Measurements from ENCODE around the gene SFTPB. TPM values are rescaled to one million over a fixed set of nuclear protein-coding genes. Genes with fewer than 3 reads are reported as not detected.

The SFTPB gene
- polyA plus RNA-seq, 2 donors: 0.77 to 1.9 TPM

DNA sequence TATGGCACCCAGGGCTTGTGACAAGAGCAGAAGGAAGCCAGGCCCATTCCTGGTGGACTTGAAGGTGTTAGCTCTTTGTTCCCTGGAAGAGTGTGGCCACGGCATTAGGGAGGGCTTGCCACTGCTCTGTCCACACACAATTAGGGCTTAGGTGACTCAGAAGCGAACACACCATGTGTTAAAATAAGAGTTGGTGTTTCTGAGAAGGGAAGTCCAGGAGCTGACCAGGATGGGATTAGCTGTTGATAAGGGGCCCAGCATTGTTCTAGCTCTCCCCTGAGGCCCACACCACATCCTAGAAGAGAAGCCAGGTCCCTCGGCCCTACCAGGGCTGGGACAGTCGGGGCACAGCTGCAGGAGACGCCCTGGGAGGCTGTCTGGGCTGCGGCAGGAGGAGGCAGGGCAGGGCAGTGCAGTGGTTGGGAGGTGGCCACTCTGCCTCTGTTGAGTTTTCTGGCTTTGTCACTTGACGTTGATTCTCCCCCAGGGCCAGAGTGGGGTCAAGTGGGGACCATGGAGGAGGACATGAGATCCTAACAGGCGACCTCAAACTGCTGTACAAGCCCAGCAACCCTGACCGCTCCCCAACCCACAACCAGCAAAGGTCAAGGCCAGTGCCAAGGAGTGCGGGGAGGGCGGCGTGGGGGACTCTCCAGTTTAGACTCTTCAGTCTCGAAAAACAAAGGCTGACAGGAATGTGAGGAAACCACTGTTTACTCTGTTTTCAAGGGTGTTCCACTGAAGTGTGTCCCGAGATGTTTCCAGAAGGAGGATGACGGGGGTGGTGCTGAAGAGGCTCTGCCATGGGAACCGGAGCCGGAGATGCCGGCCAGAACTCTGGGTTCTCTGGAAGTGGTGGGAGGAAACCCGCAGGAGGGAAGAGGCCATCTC is 42.9 kb upstream of the SFTPB start:
- Histone ChIP-seq H3K4me1 (ENCODE audit: control insufficient read depth in 2 of 2, insufficient read depth in 2 of 2, low read length in 1 of 2) (peaks cover 3 to 7% of the 10 kb centered on the region in 2 donors), H3K9me3 (ENCODE audit: control insufficient read depth in 2 of 2, insufficient read depth in 1 of 2, low read depth in 1 of 2, low read length in 1 of 2) (no peaks in the 10 kb centered on the region)
- WGBS, 2 donors: 72 to 74% methylated on average over 19 of the region's 19 CpGs

DNA sequence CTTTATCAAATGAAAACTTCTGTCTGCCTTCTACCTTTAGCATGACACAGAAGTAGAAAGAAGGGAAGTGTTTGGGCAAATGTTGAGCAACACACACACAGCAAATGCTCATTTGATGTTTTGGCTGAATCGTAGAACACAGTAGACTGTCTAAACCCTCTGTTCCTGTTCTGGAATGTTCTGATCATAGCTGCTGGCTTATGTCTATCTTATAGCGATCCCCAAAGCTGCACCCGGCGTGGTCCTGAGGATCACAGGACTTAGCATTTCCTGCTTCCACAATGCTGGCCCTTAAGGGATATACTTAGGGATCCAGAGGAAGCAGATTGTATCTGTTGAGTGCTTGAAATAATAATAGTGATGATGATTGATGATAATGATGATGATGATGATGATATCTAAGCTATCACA is 41.4 kb upstream of the SFTPB start:
- WGBS, 2 donors: 58 to 67% methylated on average over 4 of the region's 4 CpGs
- H3K9me3 ChIP-seq (ENCODE audit: control insufficient read depth in 2 of 2, insufficient read depth in 1 of 2, low read depth in 1 of 2, low read length in 1 of 2): no peaks in the 10 kb centered on the region

More for the DNA sequence above, 42.9 kb upstream of the SFTPB start:
- Histone ChIP-seq H3K27me3 (ENCODE audit: control insufficient read depth in 1 of 2, insufficient read depth in 2 of 2, low read length in 2 of 2) (no peaks in the 10 kb centered on the region), H3K36me3 (ENCODE audit: control insufficient read depth in 2 of 2, insufficient read depth in 2 of 2, low read length in 1 of 2) (no peaks in the 10 kb centered on the region), H3K27ac (ENCODE audit: low read depth in 2 of 2, low read length in 1 of 2) (peak overlapping the region; percentile 33 to 67), H3K4me3 (ENCODE audit: low read depth in 1 of 2, low read length in 2 of 2) (no peak overlapping the region)

DNA sequence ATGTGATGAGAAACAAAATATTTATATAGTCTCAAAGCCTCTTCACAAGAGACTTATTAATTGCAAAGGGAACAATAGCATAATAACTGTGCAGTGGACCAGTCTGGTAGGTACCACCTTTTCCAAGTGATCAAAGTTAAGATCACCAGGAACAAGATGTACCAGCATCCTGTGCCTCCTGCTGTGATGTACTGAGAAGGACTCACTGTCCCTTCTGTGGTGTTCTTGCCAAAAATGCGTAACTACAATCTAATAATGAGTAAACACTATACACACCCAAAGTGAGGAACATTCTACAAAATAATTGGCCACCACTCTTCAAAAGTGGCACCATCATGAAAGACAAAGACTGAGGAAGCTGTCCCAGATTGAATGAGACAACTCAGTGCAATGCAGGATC is 40.6 kb upstream of the SFTPB start:
- Histone ChIP-seq H3K9me3 (ENCODE audit: control insufficient read depth in 2 of 2, insufficient read depth in 1 of 2, low read depth in 1 of 2, low read length in 1 of 2) (no peaks in the 10 kb centered on the region), H3K27me3 (ENCODE audit: control insufficient read depth in 1 of 2, insufficient read depth in 2 of 2, low read length in 2 of 2) (no peaks in the 10 kb centered on the region), H3K4me1 (ENCODE audit: control insufficient read depth in 2 of 2, insufficient read depth in 2 of 2, low read length in 1 of 2) (peaks cover 3 to 7% of the 10 kb centered on the region in 2 donors), H3K36me3 (ENCODE audit: control insufficient read depth in 2 of 2, insufficient read depth in 2 of 2, low read length in 1 of 2) (no peaks in the 10 kb centered on the region), H3K4me3 (ENCODE audit: low read depth in 1 of 2, low read length in 2 of 2) (no peak overlapping the region), H3K27ac (ENCODE audit: low read depth in 2 of 2, low read length in 1 of 2) (no peak overlapping the region)
- 56 to 57% methylated on average over 1 of the region's 1 CpG for WGBS, 2 donors

More for the DNA sequence above, 41.4 kb upstream of the SFTPB start:
- peaks cover 6 to 7% of the 10 kb centered on the region in 2 donors for H3K4me1 ChIP-seq (ENCODE audit: control insufficient read depth in 2 of 2, insufficient read depth in 2 of 2, low read length in 1 of 2)
- no peak overlapping the region for H3K4me3 ChIP-seq (ENCODE audit: low read depth in 1 of 2, low read length in 2 of 2)
- H3K27me3 ChIP-seq (ENCODE audit: control insufficient read depth in 1 of 2, insufficient read depth in 2 of 2, low read length in 2 of 2): no peaks in the 10 kb centered on the region
- H3K27ac ChIP-seq (ENCODE audit: low read depth in 2 of 2, low read length in 1 of 2): no peak overlapping the region
- H3K36me3 ChIP-seq (ENCODE audit: control insufficient read depth in 2 of 2, insufficient read depth in 2 of 2, low read length in 1 of 2): no peaks in the 10 kb centered on the region

DNA sequence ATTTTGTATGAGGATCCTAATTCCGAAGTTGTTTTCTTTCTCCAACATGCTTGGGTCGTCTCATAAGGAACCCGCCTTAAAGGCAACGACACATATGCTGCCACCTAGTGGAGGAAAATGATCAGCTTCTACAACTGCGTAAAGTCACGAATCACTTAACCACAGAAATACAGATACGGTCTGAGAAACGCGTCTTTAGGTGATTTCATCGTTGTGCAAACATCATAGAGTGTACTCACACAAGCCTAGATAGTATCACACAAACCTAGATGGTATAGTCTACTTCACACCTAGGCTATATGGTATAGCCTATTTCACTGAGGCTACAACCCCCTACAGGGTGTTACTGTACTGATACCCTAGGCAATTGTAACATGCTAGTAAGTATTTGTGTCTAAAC is 39.3 kb upstream of the SFTPB start:
- 1% methylated on average over 10 of the region's 10 CpGs for WGBS, 2 donors
- no peak overlapping the region for H3K27ac ChIP-seq (ENCODE audit: low read depth in 2 of 2, low read length in 1 of 2)
- no peaks in the 10 kb centered on the region for H3K36me3 ChIP-seq (ENCODE audit: control insufficient read depth in 2 of 2, insufficient read depth in 2 of 2, low read length in 1 of 2)
- H3K9me3 ChIP-seq (ENCODE audit: control insufficient read depth in 2 of 2, insufficient read depth in 1 of 2, low read depth in 1 of 2, low read length in 1 of 2): no peaks in the 10 kb centered on the region
- H3K4me3 ChIP-seq (ENCODE audit: low read depth in 1 of 2, low read length in 2 of 2): no peak overlapping the region
- peaks cover 3 to 7% of the 10 kb centered on the region in 2 donors for H3K4me1 ChIP-seq (ENCODE audit: control insufficient read depth in 2 of 2, insufficient read depth in 2 of 2, low read length in 1 of 2)
- H3K27me3 ChIP-seq (ENCODE audit: control insufficient read depth in 1 of 2, insufficient read depth in 2 of 2, low read length in 2 of 2): no peaks in the 10 kb centered on the region

DNA sequence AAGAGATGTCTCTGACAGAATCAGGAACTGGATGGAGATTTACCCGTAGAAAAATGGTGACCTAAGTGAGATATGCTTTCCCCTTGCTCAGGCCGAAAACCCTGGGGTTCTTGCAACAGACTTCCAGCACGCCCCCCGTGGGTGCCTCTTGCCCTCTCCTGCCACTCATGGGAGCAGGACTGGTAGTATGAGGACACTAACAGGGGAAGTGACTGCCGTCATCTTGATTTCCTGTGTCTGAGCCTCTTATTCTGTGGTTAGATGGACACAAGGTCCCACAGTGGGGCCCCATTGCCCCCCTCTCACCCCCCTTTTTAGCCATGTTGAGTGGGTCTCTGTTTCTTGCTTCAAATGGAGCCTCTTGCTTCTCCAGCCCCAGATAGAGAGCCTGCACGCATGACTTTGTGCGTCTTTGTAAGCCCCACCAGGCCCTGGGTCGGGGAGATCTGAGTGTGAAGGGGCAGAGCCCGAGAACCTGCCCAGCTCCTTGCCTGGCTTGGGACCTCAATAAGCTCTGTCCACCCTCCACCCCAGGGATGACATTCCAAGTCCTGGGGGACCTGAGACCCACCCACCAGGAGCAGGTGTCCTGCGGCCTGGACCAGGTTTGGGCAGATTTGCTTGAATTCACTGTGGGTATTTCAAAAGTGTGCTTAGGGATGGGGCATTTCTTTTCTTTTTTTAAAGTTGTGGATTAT is 38.7 kb upstream of the SFTPB start:
- no peaks in the 10 kb centered on the region for H3K36me3 ChIP-seq (ENCODE audit: control insufficient read depth in 2 of 2, insufficient read depth in 2 of 2, low read length in 1 of 2)
- peaks cover 3 to 7% of the 10 kb centered on the region in 2 donors for H3K4me1 ChIP-seq (ENCODE audit: control insufficient read depth in 2 of 2, insufficient read depth in 2 of 2, low read length in 1 of 2)
- 80 to 88% methylated on average over 10 of the region's 10 CpGs for WGBS, 2 donors
- no peaks in the 10 kb centered on the region for H3K9me3 ChIP-seq (ENCODE audit: control insufficient read depth in 2 of 2, insufficient read depth in 1 of 2, low read depth in 1 of 2, low read length in 1 of 2)
- peak overlapping the region in 1 of 2 donors; percentile 42 for H3K27ac ChIP-seq (ENCODE audit: low read depth in 2 of 2, low read length in 1 of 2)
- H3K27me3 ChIP-seq (ENCODE audit: control insufficient read depth in 1 of 2, insufficient read depth in 2 of 2, low read length in 2 of 2): no peaks in the 10 kb centered on the region
- no peak overlapping the region for H3K4me3 ChIP-seq (ENCODE audit: low read depth in 1 of 2, low read length in 2 of 2)

DNA sequence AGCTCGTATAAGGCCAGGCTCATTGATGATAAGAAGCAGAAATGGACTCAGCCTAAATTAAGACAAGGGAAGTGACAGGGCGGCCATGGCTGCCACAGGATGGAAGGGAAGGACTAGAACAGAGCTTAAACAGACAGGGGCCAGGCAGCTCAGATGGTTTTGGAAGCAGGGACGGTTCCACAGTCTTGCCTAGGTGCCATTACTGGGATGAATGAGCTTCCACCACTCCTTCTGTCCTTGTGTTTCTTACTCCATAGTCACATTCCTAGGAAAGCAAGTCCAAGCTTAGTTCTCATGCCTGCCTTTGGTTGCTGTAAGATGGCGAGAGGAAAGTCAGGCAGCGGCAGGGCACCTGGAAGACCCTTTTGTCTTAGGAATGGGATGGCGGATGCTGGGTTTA is 38.1 kb upstream of the SFTPB start:
- H3K4me3 ChIP-seq (ENCODE audit: low read depth in 1 of 2, low read length in 2 of 2): no peak overlapping the region
- no peaks in the 10 kb centered on the region for H3K9me3 ChIP-seq (ENCODE audit: control insufficient read depth in 2 of 2, insufficient read depth in 1 of 2, low read depth in 1 of 2, low read length in 1 of 2)
- peak overlapping the region; percentile 42 for H3K27ac ChIP-seq (ENCODE audit: low read depth in 2 of 2, low read length in 1 of 2)
- no peaks in the 10 kb centered on the region for H3K27me3 ChIP-seq (ENCODE audit: control insufficient read depth in 1 of 2, insufficient read depth in 2 of 2, low read length in 2 of 2)
- H3K36me3 ChIP-seq (ENCODE audit: control insufficient read depth in 2 of 2, insufficient read depth in 2 of 2, low read length in 1 of 2): no peaks in the 10 kb centered on the region
- 83 to 90% methylated on average over 6 of the region's 6 CpGs for WGBS, 2 donors
- H3K4me1 ChIP-seq (ENCODE audit: control insufficient read depth in 2 of 2, insufficient read depth in 2 of 2, low read length in 1 of 2): peaks cover 3 to 7% of the 10 kb centered on the region in 2 donors

DNA sequence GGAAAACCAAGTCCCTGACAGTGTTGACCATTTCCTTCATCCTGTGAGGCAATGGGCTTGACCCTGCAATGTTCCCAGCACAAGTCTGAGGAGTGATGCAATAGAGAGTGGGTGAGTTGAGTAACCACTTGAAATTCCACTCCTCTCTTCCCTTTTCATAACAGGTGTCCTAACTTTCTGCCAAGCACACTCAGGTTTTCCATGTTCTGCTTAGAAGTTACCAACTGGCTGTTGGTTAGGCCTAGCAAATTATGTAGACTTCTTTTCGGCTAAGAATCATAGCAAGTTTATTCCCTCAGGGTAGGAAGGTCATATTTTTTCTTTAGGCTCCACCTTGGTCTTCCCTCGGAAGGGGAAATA is 37.7 kb upstream of the SFTPB start:
- Histone ChIP-seq H3K4me1 (ENCODE audit: control insufficient read depth in 2 of 2, insufficient read depth in 2 of 2, low read length in 1 of 2) (peaks cover 3 to 7% of the 10 kb centered on the region in 2 donors), H3K9me3 (ENCODE audit: control insufficient read depth in 2 of 2, insufficient read depth in 1 of 2, low read depth in 1 of 2, low read length in 1 of 2) (no peaks in the 10 kb centered on the region), H3K27me3 (ENCODE audit: control insufficient read depth in 1 of 2, insufficient read depth in 2 of 2, low read length in 2 of 2) (no peaks in the 10 kb centered on the region), H3K4me3 (ENCODE audit: low read depth in 1 of 2, low read length in 2 of 2) (no peak overlapping the region), H3K27ac (ENCODE audit: low read depth in 2 of 2, low read length in 1 of 2) (peak overlapping the region; percentile 42), H3K36me3 (ENCODE audit: control insufficient read depth in 2 of 2, insufficient read depth in 2 of 2, low read length in 1 of 2) (no peaks in the 10 kb centered on the region)
- WGBS, 2 donors: 67 to 72% methylated on average over 2 of the region's 2 CpGs

DNA sequence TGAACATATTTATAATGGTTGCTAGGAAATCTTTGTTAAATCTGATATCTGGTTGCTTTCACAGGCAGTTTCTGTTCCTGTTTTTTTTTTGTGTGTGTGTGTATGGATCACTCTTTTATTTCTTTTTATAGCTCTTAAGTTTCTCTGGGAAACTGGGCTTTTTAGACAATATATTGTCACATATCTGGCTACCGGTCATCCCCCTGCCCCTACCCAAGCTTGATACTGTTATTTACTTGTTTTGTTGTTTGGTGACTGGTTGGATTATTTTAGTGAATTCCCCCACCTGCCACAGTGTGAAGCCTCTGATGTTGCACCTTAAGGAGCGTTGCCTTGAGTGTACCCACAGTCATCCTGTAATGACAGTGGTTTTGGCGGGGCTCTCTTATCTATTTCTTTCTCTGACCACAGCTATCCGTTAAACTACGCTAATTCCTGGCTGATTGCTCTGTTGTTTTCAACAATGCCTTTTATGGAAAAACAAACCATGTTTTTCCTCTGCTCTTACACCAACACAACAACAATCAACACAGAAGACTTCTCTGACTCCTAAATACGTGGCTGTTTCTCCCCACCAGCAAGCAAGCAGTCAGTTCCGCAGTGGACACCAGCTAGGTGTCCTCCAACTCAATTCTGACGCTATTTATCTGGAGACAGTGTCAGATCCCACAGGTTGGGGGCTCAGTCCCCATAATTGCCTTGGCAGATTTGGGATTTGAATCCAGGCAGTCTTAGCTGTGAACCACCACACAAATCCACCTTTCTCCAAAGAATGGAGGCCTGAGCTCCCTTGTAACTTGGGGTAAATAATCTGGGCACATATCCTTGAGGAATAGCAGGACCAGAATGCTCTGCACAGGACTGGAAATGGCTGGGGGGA is 37.0 kb upstream of the SFTPB start:
- Histone ChIP-seq H3K4me1 (ENCODE audit: control insufficient read depth in 2 of 2, insufficient read depth in 2 of 2, low read length in 1 of 2) (peaks cover 3 to 7% of the 10 kb centered on the region in 2 donors), H3K27ac (ENCODE audit: low read depth in 2 of 2, low read length in 1 of 2) (peak overlapping the region in 1 of 2 donors; percentile 42), H3K27me3 (ENCODE audit: control insufficient read depth in 1 of 2, insufficient read depth in 2 of 2, low read length in 2 of 2) (no peaks in the 10 kb centered on the region), H3K4me3 (ENCODE audit: low read depth in 1 of 2, low read length in 2 of 2) (no peak overlapping the region), H3K36me3 (ENCODE audit: control insufficient read depth in 2 of 2, insufficient read depth in 2 of 2, low read length in 1 of 2) (no peaks in the 10 kb centered on the region), H3K9me3 (ENCODE audit: control insufficient read depth in 2 of 2, insufficient read depth in 1 of 2, low read depth in 1 of 2, low read length in 1 of 2) (no peaks in the 10 kb centered on the region)
- 72 to 79% methylated on average over 8 of the region's 8 CpGs for WGBS, 2 donors

DNA sequence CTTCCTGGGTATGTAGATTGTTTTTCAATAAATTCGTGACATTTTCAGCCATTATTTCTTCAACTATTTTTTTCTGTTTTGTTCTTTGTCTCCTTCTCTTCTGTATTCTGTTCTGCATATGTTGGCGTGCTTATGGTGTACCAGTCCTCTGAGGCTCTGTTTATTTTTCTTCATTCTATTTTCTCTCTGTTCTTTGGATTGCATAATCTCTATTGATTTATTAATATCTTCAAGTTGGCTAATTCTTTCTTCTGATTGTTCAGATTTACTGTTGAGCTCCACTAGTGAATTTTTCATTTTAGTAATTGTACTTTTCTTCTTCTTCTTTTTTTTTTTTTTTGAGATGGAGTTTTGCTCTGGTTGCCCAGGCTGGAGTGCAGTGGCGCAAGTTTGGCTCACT is 36.0 kb upstream of the SFTPB start:
- Histone ChIP-seq H3K4me3 (ENCODE audit: low read depth in 1 of 2, low read length in 2 of 2) (no peak overlapping the region), H3K9me3 (ENCODE audit: control insufficient read depth in 2 of 2, insufficient read depth in 1 of 2, low read depth in 1 of 2, low read length in 1 of 2) (no peaks in the 10 kb centered on the region), H3K4me1 (ENCODE audit: control insufficient read depth in 2 of 2, insufficient read depth in 2 of 2, low read length in 1 of 2) (peaks cover 3 to 7% of the 10 kb centered on the region in 2 donors), H3K27ac (ENCODE audit: low read depth in 2 of 2, low read length in 1 of 2) (no peak overlapping the region), H3K27me3 (ENCODE audit: control insufficient read depth in 1 of 2, insufficient read depth in 2 of 2, low read length in 2 of 2) (no peaks in the 10 kb centered on the region), H3K36me3 (ENCODE audit: control insufficient read depth in 2 of 2, insufficient read depth in 2 of 2, low read length in 1 of 2) (no peaks in the 10 kb centered on the region)
- WGBS, 2 donors: 86 to 87% methylated on average over 3 of the region's 3 CpGs
